Measurements from ENCODE around the gene FARP2. TPM values are rescaled to one million over a fixed set of nuclear protein-coding genes. Genes with fewer than 3 reads are reported as not detected.

FARP2 gene
- total RNA-seq, 4 donors from 2014 or later = 27.6 to 44.0 (median 35.9) TPM

DNA sequence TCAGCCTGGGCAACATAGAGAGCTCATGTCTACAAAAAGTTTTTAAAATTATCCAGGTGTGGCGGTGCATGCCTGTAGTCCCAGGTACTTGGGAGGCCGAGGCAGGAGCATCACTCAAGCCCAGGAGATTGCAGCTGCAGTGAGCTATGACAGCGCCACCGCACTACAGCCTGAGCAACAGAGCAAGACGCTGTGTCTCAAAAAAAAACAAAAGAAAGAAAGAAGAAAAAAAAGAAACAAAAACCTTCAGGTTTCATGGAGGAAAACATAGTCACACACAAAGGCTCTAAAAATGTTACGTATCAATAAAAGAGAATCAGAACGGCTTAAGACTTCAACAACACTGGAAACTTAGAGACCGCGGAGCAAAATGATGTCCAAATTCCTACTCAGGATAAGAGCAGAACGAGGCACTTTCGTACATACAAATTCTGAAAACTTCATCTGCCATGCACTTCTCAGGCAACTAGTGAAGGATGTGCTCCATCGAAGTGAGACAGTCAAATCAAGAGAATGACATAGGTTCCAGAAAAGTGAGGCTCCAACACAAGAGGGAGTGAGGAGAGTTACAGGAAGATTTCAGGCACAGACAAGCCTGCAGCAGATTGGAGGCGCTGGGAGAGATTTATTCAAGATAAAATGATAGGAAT, 45.0 kb upstream of the FARP2 start:
- H3K4me1 ChIP-seq = peaks cover 0 to 61% (median 5%) of the 10 kb centered on the region in 3 donors
- no peak overlapping the region for H3K4me3 ChIP-seq
- 84 to 91% methylated on average over 5 to 13 of the region's 13 CpGs for WGBS, 2 donors (ENCODE audit: low coverage in 1 of 2)
- ATAC-seq = no peak
- TF ChIP-seq, protein P1, sequence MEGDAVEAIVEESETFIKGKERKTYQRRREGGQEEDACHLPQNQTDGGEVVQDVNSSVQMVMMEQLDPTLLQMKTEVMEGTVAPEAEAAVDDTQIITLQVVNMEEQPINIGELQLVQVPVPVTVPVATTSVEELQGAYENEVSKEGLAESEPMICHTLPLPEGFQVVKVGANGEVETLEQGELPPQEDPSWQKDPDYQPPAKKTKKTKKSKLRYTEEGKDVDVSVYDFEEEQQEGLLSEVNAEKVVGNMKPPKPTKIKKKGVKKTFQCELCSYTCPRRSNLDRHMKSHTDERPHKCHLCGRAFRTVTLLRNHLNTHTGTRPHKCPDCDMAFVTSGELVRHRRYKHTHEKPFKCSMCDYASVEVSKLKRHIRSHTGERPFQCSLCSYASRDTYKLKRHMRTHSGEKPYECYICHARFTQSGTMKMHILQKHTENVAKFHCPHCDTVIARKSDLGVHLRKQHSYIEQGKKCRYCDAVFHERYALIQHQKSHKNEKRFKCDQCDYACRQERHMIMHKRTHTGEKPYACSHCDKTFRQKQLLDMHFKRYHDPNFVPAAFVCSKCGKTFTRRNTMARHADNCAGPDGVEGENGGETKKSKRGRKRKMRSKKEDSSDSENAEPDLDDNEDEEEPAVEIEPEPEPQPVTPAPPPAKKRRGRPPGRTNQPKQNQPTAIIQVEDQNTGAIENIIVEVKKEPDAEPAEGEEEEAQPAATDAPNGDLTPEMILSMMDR (IDR thresholded peaks at IDR 0.05) = no peak
- TF ChIP-seq EP300 (IDR thresholded peaks at IDR 0.05) (no peak), POLR2AphosphoS5 (IDR thresholded peaks at IDR 0.05) (no peak)
- H3K27me3 ChIP-seq = no peaks in the 10 kb centered on the region
- H3K36me3 ChIP-seq = no peaks in the 10 kb centered on the region
- H3K27ac ChIP-seq = no peak overlapping the region
- no peaks in the 10 kb centered on the region for H3K9me3 ChIP-seq

DNA sequence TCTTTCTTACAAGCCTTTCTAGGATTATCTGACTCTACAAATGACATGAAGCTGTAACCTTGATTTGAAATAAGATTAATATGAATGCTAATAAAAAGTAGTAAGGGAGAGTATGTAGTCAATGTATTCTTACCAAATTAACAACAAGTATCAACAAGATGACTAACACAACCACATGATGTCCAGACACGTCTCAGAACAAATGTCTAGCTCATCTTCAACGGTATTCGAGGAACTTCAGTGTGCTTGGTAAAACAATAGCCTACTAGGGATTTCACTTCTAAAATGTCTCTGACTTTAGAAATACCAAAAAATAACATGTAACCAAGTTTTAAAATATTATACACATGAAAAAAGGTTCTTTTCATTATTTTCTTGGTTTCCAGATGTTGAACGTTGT, 44.0 kb upstream of the FARP2 start:
- Histone ChIP-seq H3K4me3 (no peak overlapping the region), H3K4me1 (peaks cover 2 to 69% (median 5%) of the 10 kb centered on the region in 3 donors), H3K9me3 (no peaks in the 10 kb centered on the region), H3K27me3 (no peaks in the 10 kb centered on the region), H3K36me3 (no peaks in the 10 kb centered on the region), H3K27ac (no peak overlapping the region)
- TF ChIP-seq POLR2A (IDR thresholded peaks at IDR 0.05) (no peak), EP300 (IDR thresholded peaks at IDR 0.05) (no peak), POLR2AphosphoS5 (IDR thresholded peaks at IDR 0.05) (no peak)
- TF ChIP-seq, protein P1 (IDR thresholded peaks at IDR 0.05) = no peak
- 48 to 62% methylated on average over 4 of the region's 4 CpGs for WGBS, 2 donors (ENCODE audit: low coverage in 1 of 2)
- ATAC-seq = no peak

DNA sequence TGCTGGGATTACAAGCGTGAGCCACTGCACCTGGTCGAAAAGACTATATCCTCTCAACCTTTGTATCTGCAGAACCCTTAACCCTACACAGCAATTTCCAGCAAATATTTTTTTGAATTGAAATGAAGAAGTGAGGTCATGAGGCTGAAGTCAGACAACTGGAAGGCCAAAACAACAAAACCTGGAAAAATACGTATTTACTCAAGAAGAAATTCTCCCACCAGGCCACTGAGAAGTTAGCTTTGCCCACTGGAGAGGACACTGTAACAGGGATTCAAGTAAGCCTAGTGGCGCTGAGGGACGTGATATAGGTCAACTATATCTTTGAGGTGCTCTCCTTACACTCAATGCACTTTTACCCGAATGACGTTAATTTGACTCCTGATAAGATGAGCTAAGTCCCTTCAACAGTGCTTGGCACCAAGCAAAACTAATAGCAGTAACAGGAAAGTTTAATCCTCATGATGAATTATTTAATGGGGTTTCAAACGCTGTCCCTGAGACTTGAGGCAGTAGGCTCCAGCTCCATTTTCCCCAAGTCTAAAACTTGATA, 42.5 kb upstream of the FARP2 start:
- Histone ChIP-seq H3K27ac (peak overlapping the region in 2 of 4 donors; percentile 95 to 99), H3K4me3 (no peak overlapping the region)

DNA sequence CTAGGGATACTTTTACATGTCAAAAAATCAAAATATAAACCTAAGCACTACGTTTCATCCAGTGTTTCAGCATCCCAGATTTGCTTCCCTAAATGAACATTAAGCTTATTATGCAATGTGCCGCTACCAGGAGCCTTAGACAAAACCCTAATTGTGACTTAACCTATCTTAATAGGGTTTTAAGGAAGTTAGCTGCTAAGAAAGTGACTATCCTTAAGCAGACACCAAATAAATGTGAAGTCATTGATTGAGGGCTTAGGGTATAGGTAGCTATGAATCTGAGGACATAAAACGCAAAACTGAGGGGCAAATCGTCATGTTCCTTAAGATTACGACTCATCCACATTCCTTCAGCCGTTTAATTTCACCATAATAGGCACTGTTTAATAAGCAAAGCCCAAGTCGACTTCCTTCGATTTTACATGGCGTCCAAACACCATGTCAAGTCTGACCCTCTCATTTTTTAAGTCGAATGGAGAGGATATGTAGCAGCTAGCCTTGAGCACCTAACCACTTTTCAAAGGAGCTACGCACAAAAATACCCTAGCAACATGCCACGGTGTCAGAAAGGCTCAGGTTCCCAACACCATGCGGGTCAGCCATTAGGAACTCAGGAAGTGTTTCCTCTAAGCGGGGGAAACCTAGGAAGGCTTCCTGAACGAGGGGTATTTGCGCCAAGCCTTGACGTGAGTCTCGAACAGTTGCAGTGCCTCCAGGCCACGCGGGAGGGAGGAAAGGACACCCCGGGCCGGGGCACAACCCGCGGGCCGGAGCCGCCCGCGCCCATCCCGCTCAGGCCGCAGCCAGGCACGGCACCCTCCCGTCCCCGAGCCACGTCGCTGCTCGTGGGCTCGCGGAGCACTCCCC, 41.6 kb upstream of the FARP2 start:
- no peaks in the 10 kb centered on the region for H3K9me3 ChIP-seq
- no peaks in the 10 kb centered on the region for H3K27me3 ChIP-seq
- H3K27ac ChIP-seq = peak overlapping the region; percentile 89 to 99 (median 97)
- WGBS, 2 donors (ENCODE audit: low coverage in 1 of 2) = 7 to 21% methylated on average over 6 to 25 of the region's 38 CpGs
- ATAC-seq = no peak
- TF ChIP-seq, protein P1 (IDR thresholded peaks at IDR 0.05) = peak in 1 of 4 experiments; percentile 30
- TF ChIP-seq POLR2A (IDR thresholded peaks at IDR 0.05) = no peak
- TF ChIP-seq EP300 (IDR thresholded peaks at IDR 0.05) = no peak
- no peak for TF ChIP-seq POLR2AphosphoS5 (IDR thresholded peaks at IDR 0.05)
- no peaks in the 10 kb centered on the region for H3K36me3 ChIP-seq
- peak overlapping the region; percentile 82 to 94 for H3K4me3 ChIP-seq
- H3K4me1 ChIP-seq = peaks cover 5 to 75% (median 15%) of the 10 kb centered on the region in 3 donors

More for the DNA sequence above, 42.5 kb upstream of the FARP2 start:
- Histone ChIP-seq H3K4me1 (peaks cover 5 to 75% (median 14%) of the 10 kb centered on the region in 3 donors), H3K27me3 (no peaks in the 10 kb centered on the region), H3K9me3 (no peaks in the 10 kb centered on the region), H3K36me3 (no peaks in the 10 kb centered on the region)
- ATAC-seq = no peak
- TF ChIP-seq POLR2A (IDR thresholded peaks at IDR 0.05) (no peak), EP300 (IDR thresholded peaks at IDR 0.05) (no peak), POLR2AphosphoS5 (IDR thresholded peaks at IDR 0.05) (no peak)
- TF ChIP-seq, protein P1 (IDR thresholded peaks at IDR 0.05) = no peak
- WGBS, 2 donors (ENCODE audit: low coverage in 1 of 2) = 77 to 79% methylated on average over 6 to 8 of the region's 8 CpGs
